Liver (tissue), 9 donors: Measurements from ENCODE around the gene CFAP69. TPM values are rescaled to one million over a fixed set of nuclear protein-coding genes. Genes with fewer than 3 reads are reported as not detected.

Experiments
- DNase-seq: peaks from one replicate; pipeline ENCODE4 v3.0.0-alpha.2; 2017; ENCODE audit warnings: low spot score
- H3K27ac ChIP-seq, 2 donors: one replicate each; pipeline ENCODE4 v1.7.0; 2013; ENCODE audit warnings: inconsistent platforms in 2 of 2, low read length in 2 of 2, control low read depth in 1 of 2, low read depth in 1 of 2, mild to moderate bottlenecking in 1 of 2
- H3K27me3 ChIP-seq, 4 donors: one replicate each; pipeline versions ENCODE4 v1.6.1 to v1.7.0; 2013; ENCODE audit warnings: low read length in 3 of 4, inconsistent platforms in 1 of 4, mild to moderate bottlenecking in 1 of 4, moderate library complexity in 1 of 4; ENCODE audit not compliant: control insufficient read depth in 4 of 4, insufficient read depth in 4 of 4
- H3K36me3 ChIP-seq, 4 donors: one replicate each; pipeline versions ENCODE4 v1.6.1 to v1.7.0; 2013; ENCODE audit warnings: low read length in 3 of 4, mild to moderate bottlenecking in 3 of 4, low read depth in 1 of 4, moderate library complexity in 1 of 4; ENCODE audit not compliant: control insufficient read depth in 4 of 4, insufficient read depth in 3 of 4
- H3K4me1 ChIP-seq, 4 donors: one replicate each; pipeline versions ENCODE4 v1.6.1 to v1.7.0; 2013; ENCODE audit warnings: low read length in 3 of 4, mild to moderate bottlenecking in 3 of 4, moderate library complexity in 1 of 4; ENCODE audit not compliant: control insufficient read depth in 4 of 4, insufficient read depth in 4 of 4
- H3K4me3 ChIP-seq, 3 donors: one replicate each; pipeline versions ENCODE4 v1.6.1 to v1.7.0; 2013; ENCODE audit warnings: low read length in 3 of 3, control low read depth in 1 of 3, low read depth in 1 of 3, mild to moderate bottlenecking in 1 of 3
- H3K9ac ChIP-seq, 2 donors: one replicate each; pipeline ENCODE4 v1.7.0; 2013; ENCODE audit warnings: low read length in 2 of 2, mild to moderate bottlenecking in 2 of 2, moderate library complexity in 2 of 2, control low read depth in 1 of 2, low read depth in 1 of 2
- H3K9me3 ChIP-seq, 4 donors: one replicate each; pipeline versions ENCODE4 v1.6.1 to v1.7.0; 2013; ENCODE audit warnings: low read length in 3 of 4; ENCODE audit not compliant: control insufficient read depth in 4 of 4
- EGR1 ChIP-seq, 2 donors: IDR thresholded peaks; 2 replicates each; pipeline ENCODE4 v1.6.1; 2016 to 2018; ENCODE audit warnings: antibody characterized with exemption in 2 of 2, low read depth in 2 of 2
- FOXA1 ChIP-seq: IDR thresholded peaks from 2 replicates; pipeline ENCODE4 v1.6.1; 2016; ENCODE audit warnings: antibody characterized with exemption
- FOXA2 ChIP-seq: IDR thresholded peaks from 2 replicates; pipeline ENCODE4 v1.6.1; 2016; ENCODE audit warnings: antibody characterized with exemption
- GABPA ChIP-seq, 2 donors: IDR thresholded peaks in 1 of 2; conservative IDR thresholded peaks in 1 of 2; 2 replicates each; pipeline ENCODE4 v1.6.1; 2016; ENCODE audit warnings: antibody characterized with exemption in 2 of 2, mild to moderate bottlenecking in 1 of 2, moderate library complexity in 1 of 2
- HNF4G ChIP-seq: IDR thresholded peaks from 2 replicates; pipeline ENCODE4 v1.6.1; 2016; ENCODE audit warnings: antibody characterized with exemption
- JUND ChIP-seq, 2 donors: IDR thresholded peaks; 2 replicates each; pipeline ENCODE4 v1.6.1; 2016; ENCODE audit warnings: antibody characterized with exemption in 2 of 2
- NR2F2 ChIP-seq: IDR thresholded peaks from 2 replicates; pipeline ENCODE4 v1.6.1; 2016; ENCODE audit warnings: antibody characterized with exemption
- RAD21 ChIP-seq, 2 donors: IDR thresholded peaks; 2 replicates each; pipeline ENCODE4 v1.6.1; 2016; ENCODE audit warnings: antibody characterized with exemption in 2 of 2, mild to moderate bottlenecking in 2 of 2
- RXRA ChIP-seq, 2 donors: IDR thresholded peaks; 2 replicates each; pipeline ENCODE4 v1.6.1; 2017 to 2018; ENCODE audit warnings: antibody characterized with exemption in 2 of 2, mild to moderate bottlenecking in 1 of 2
- SP1 ChIP-seq: IDR thresholded peaks from 2 replicates; pipeline ENCODE4 v1.6.1; 2018; ENCODE audit warnings: antibody characterized with exemption, mild to moderate bottlenecking
- TAF1 ChIP-seq: conservative IDR thresholded peaks from 2 replicates; pipeline ENCODE4 v1.6.1; 2016; ENCODE audit warnings: antibody characterized with exemption, mild to moderate bottlenecking
- YY1 ChIP-seq: IDR thresholded peaks from 2 replicates; pipeline ENCODE4 v1.6.1; 2016; ENCODE audit warnings: antibody characterized with exemption, mild to moderate bottlenecking
- WGBS: extraction: QIAGEN DNeasy Blood & Tissue Kit; methylation state at CpG from one replicate; pipeline ENCODE4 v1.1.7; 2013; 5-methylcytosine and 5-hydroxymethylcytosine counted together
- polyA plus RNA-seq, 2 donors: library from polyadenylated mRNA; stranded (reverse) in 1 of 2; unstranded in 1 of 2; fragments of 200-250 nt in 1 of 2; fragments of >200 nt in 1 of 2; fragmentation: Nextera tagmentation in 1 of 2; extraction: Ambion mirVana in 1 of 2; gene quantifications; one replicate each; pipeline versions ENCODE4 v1.2.1 to v1.2.3, GENCODE V29; 2013 to 2015
- total RNA-seq, 2 donors: library from RNA; depleted of rRNA; stranded (reverse); fragments of >200 nt; gene quantifications; one replicate each; pipeline ENCODE4 v1.2.3, GENCODE V29; 2014
- TF ChIP-seq, protein P1 (sequence below): IDR thresholded peaks from 2 replicates; pipeline ENCODE4 v1.6.1; 2016; ENCODE audit warnings: antibody characterized with exemption
- TF ChIP-seq, protein P2 (sequence below): fragments of 150-350 bp; IDR thresholded peaks from 2 replicates; pipeline ENCODE4 v1.5.1; 2017; ENCODE audit warnings: improper control_type of control experiment, low read depth, low read length; ENCODE audit not compliant: missing input control
- TF ChIP-seq, protein P3 (sequence below): IDR thresholded peaks from 2 replicates; pipeline ENCODE4 v1.6.1; 2016; ENCODE audit warnings: antibody characterized with exemption, mild to moderate bottlenecking
- donor health status: healthy.
- donor health status: healthy.
- donor health status: healthy.
- donor health status: healthy.
- donor health status: healthy.

CFAP69 gene
- total and polyA plus RNA-seq, 4 donors, result 1.2 to 11.7 (median 4.1) TPM

DNA sequence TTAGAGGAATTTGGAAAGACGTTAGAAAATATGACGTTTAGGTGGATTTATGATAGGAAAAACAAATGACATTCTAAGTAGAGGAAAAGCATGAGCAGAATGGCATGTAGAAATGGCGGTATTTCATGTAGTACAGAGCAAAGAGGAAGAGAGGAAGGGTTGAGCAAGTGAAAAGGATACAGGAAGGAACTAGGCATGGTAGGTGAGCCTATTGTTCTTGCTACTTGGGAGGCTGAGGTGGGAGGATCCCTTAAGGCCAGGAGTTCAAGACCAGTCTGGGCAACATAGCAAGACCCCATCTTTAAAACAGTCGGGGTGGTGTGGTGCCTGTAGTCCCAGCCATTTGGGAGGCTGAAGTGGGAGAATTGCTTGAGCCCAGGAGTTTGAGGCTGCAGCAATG is 102.8 kb downstream of the CFAP69 start:
- Histone ChIP-seq H3K36me3 (no peaks in the 10 kb centered on the region), H3K4me3 (peak overlapping the region in 1 of 3 donors; percentile 60), H3K9me3 (no peaks in the 10 kb centered on the region), H3K9ac (no peak overlapping the region), H3K27me3 (no peaks in the 10 kb centered on the region), H3K4me1 (peaks cover 3 to 18% (median 4%) of the 10 kb centered on the region in 4 donors), H3K27ac (peak overlapping the region; percentile 87 to 96)
- no peak for DNase-seq
- TF ChIP-seq, protein P1, sequence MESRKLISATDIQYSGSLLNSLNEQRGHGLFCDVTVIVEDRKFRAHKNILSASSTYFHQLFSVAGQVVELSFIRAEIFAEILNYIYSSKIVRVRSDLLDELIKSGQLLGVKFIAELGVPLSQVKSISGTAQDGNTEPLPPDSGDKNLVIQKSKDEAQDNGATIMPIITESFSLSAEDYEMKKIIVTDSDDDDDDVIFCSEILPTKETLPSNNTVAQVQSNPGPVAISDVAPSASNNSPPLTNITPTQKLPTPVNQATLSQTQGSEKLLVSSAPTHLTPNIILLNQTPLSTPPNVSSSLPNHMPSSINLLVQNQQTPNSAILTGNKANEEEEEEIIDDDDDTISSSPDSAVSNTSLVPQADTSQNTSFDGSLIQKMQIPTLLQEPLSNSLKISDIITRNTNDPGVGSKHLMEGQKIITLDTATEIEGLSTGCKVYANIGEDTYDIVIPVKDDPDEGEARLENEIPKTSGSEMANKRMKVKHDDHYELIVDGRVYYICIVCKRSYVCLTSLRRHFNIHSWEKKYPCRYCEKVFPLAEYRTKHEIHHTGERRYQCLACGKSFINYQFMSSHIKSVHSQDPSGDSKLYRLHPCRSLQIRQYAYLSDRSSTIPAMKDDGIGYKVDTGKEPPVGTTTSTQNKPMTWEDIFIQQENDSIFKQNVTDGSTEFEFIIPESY, result no peak
- TF ChIP-seq FOXA1 (no peak), EGR1 (IDR thresholded peaks at IDR 0.05; ENCODE audit: low read depth in 2 of 2) (no peak), GABPA (IDR thresholded peaks at IDR 0.05 in 1 of 2, conservative IDR thresholded peaks at IDR 0.05 in 1 of 2) (no peak), RXRA (IDR thresholded peaks at IDR 0.05) (no peak), NR2F2 (no peak), FOXA2 (no peak), RAD21 (IDR thresholded peaks at IDR 0.05) (no peak), SP1 (no peak), HNF4G (no peak), YY1 (no peak)
- TF ChIP-seq, protein P2, sequence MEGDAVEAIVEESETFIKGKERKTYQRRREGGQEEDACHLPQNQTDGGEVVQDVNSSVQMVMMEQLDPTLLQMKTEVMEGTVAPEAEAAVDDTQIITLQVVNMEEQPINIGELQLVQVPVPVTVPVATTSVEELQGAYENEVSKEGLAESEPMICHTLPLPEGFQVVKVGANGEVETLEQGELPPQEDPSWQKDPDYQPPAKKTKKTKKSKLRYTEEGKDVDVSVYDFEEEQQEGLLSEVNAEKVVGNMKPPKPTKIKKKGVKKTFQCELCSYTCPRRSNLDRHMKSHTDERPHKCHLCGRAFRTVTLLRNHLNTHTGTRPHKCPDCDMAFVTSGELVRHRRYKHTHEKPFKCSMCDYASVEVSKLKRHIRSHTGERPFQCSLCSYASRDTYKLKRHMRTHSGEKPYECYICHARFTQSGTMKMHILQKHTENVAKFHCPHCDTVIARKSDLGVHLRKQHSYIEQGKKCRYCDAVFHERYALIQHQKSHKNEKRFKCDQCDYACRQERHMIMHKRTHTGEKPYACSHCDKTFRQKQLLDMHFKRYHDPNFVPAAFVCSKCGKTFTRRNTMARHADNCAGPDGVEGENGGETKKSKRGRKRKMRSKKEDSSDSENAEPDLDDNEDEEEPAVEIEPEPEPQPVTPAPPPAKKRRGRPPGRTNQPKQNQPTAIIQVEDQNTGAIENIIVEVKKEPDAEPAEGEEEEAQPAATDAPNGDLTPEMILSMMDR, result no peak
- TF ChIP-seq, protein P3, sequence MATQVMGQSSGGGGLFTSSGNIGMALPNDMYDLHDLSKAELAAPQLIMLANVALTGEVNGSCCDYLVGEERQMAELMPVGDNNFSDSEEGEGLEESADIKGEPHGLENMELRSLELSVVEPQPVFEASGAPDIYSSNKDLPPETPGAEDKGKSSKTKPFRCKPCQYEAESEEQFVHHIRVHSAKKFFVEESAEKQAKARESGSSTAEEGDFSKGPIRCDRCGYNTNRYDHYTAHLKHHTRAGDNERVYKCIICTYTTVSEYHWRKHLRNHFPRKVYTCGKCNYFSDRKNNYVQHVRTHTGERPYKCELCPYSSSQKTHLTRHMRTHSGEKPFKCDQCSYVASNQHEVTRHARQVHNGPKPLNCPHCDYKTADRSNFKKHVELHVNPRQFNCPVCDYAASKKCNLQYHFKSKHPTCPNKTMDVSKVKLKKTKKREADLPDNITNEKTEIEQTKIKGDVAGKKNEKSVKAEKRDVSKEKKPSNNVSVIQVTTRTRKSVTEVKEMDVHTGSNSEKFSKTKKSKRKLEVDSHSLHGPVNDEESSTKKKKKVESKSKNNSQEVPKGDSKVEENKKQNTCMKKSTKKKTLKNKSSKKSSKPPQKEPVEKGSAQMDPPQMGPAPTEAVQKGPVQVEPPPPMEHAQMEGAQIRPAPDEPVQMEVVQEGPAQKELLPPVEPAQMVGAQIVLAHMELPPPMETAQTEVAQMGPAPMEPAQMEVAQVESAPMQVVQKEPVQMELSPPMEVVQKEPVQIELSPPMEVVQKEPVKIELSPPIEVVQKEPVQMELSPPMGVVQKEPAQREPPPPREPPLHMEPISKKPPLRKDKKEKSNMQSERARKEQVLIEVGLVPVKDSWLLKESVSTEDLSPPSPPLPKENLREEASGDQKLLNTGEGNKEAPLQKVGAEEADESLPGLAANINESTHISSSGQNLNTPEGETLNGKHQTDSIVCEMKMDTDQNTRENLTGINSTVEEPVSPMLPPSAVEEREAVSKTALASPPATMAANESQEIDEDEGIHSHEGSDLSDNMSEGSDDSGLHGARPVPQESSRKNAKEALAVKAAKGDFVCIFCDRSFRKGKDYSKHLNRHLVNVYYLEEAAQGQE, result no peak
- 62% methylated on average over 4 of the region's 4 CpGs for WGBS

DNA sequence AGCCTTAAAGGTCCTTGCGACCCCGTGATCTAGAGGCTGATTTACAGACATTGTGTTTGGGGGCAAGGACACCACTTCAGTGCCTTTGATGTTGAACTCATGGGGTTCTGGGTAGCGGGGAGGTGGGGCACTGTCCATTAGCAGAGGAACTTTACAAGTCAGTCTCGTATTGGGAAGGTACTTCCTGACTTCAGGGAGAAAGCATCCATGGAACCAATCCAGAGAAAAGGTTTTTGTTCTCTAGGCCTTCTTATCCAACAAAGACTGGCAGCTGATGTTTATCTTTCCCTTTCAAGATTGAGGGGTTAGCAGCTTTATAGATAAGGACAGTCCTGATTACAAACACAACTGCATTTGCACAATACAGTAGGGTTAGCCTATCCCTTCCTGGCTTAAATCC is 104.3 kb downstream of the CFAP69 start:
- WGBS, result 90% methylated on average over 4 of the region's 4 CpGs

More for the DNA sequence above, 104.3 kb downstream of the CFAP69 start:
- H3K4me1 ChIP-seq, result peaks cover 3 to 18% (median 4%) of the 10 kb centered on the region in 4 donors
- H3K27me3 ChIP-seq, result no peaks in the 10 kb centered on the region
- H3K9me3 ChIP-seq, result no peaks in the 10 kb centered on the region
- H3K36me3 ChIP-seq, result peaks cover 0 to 2% (median under 1%) of the 10 kb centered on the region in 4 donors
- no peak overlapping the region for H3K9ac ChIP-seq
- no peak overlapping the region for H3K4me3 ChIP-seq
- H3K27ac ChIP-seq, result no peak overlapping the region
- TF ChIP-seq GABPA (IDR thresholded peaks at IDR 0.05 in 1 of 2, conservative IDR thresholded peaks at IDR 0.05 in 1 of 2) (no peak), FOXA1 (no peak), JUND (IDR thresholded peaks at IDR 0.05) (no peak), NR2F2 (no peak), HNF4G (no peak), TAF1 (no peak), YY1 (no peak), EGR1 (IDR thresholded peaks at IDR 0.05; ENCODE audit: low read depth in 2 of 2) (no peak)
- TF ChIP-seq, protein P1, result no peak
- TF ChIP-seq, protein P3, result no peak
- no peak for DNase-seq
